Mammary epithelial cell (primary cell): ENCODE measurements around the gene ARSB.

ENCODE experiments used
- EZH2 ChIP-seq: IDR thresholded peaks from 2 replicates; pipeline ENCODE4 v1.6.1; 2012; ENCODE audit warnings: low read length, inconsistent platforms, borderline replicate concordance
- TF ChIP-seq, protein P1 (sequence below), 2 donors: IDR thresholded peaks in 1 of 2; conservative IDR thresholded peaks in 1 of 2; 2 replicates each; pipeline ENCODE4 v1.5.1; 2011 to 2012; ENCODE audit warnings: inconsistent platforms in 2 of 2, low read length in 2 of 2, mild to moderate bottlenecking in 2 of 2, control low read depth in 1 of 2, low read depth in 1 of 2; ENCODE audit not compliant: insufficient read depth in 1 of 2; ENCODE audit errors: extremely low read depth in 1 of 2

DNA sequence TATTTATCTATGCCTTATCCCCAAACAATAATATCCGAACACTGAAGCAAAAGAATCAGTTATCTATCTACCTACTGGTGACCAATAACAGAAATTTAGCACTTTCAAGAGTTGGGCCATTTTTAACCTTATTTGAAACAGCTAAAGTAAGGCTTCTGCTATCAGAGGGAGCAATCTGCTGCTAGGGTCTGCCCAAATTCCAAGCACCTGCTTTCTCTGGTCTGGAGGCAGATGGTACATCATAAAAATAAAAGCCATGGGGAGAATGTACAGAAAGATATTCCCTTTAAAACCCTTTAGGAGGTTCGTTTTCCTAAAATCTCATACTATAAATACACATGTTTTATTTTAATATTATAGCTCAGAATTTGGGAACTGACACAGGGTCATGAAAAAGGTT is 37.7 kb upstream of the ARSB start:
- TF ChIP-seq, protein P1, sequence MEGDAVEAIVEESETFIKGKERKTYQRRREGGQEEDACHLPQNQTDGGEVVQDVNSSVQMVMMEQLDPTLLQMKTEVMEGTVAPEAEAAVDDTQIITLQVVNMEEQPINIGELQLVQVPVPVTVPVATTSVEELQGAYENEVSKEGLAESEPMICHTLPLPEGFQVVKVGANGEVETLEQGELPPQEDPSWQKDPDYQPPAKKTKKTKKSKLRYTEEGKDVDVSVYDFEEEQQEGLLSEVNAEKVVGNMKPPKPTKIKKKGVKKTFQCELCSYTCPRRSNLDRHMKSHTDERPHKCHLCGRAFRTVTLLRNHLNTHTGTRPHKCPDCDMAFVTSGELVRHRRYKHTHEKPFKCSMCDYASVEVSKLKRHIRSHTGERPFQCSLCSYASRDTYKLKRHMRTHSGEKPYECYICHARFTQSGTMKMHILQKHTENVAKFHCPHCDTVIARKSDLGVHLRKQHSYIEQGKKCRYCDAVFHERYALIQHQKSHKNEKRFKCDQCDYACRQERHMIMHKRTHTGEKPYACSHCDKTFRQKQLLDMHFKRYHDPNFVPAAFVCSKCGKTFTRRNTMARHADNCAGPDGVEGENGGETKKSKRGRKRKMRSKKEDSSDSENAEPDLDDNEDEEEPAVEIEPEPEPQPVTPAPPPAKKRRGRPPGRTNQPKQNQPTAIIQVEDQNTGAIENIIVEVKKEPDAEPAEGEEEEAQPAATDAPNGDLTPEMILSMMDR (conservative IDR thresholded peaks at IDR 0.05 in 1 of 2, IDR thresholded peaks at IDR 0.05 in 1 of 2; ENCODE audit: extremely low read depth in 1 of 2, insufficient read depth in 1 of 2, low read depth in 1 of 2, low read length in 2 of 2): no peak
- TF ChIP-seq EZH2: no peak
